ENCODE results near the gene OR2V2. TPM values are rescaled to one million over a fixed set of nuclear protein-coding genes. Genes with fewer than 3 reads are reported as not detected.

Gene OR2V2
- total RNA-seq, 3 donors from 2014 or later, result not detected

DNA sequence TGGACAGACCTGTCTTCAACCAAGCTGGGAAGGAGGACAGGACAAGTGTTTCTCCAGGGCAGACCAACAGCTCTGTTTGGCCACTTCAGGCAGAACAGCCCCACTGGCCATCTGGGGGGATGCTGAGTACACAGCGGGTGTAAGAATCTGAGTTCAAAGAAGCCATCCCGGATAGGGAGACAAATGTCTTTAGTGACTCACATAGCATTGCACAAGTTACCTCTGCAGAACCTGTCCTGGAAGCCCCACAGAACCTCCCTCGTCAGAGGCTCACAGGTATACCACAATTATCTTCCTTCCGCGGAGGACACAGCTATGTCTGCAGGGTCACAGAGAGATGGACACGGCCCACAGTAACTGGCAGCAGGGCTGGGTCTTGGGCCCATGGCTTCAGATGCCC, 2.0 kb downstream of the OR2V2 start:
- Histone ChIP-seq H3K4me3 (no peak overlapping the region), H3K36me3 (no peaks in the 10 kb centered on the region), H3K4me1 (no peaks in the 10 kb centered on the region), H3K27me3 (peaks cover 0 to 18% of the 10 kb centered on the region in 2 donors), H3K9me3 (peaks cover 0 to 5% of the 10 kb centered on the region in 2 donors), H3K27ac (peak overlapping the region in 1 of 2 donors; percentile 12)
- TF ChIP-seq POLR2AphosphoS5 (IDR thresholded peaks at IDR 0.05), result no peak
- TF ChIP-seq, protein P1, sequence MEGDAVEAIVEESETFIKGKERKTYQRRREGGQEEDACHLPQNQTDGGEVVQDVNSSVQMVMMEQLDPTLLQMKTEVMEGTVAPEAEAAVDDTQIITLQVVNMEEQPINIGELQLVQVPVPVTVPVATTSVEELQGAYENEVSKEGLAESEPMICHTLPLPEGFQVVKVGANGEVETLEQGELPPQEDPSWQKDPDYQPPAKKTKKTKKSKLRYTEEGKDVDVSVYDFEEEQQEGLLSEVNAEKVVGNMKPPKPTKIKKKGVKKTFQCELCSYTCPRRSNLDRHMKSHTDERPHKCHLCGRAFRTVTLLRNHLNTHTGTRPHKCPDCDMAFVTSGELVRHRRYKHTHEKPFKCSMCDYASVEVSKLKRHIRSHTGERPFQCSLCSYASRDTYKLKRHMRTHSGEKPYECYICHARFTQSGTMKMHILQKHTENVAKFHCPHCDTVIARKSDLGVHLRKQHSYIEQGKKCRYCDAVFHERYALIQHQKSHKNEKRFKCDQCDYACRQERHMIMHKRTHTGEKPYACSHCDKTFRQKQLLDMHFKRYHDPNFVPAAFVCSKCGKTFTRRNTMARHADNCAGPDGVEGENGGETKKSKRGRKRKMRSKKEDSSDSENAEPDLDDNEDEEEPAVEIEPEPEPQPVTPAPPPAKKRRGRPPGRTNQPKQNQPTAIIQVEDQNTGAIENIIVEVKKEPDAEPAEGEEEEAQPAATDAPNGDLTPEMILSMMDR (IDR thresholded peaks at IDR 0.05), result no peak
- TF ChIP-seq POLR2A (IDR thresholded peaks at IDR 0.05), result no peak
- no peak for DNase-seq (ENCODE audit: low spot score in 2 of 2)
- intact Hi-C loops (cut with DNase I; ENCODE audit: low total_unique reads), result no loop called here

DNA sequence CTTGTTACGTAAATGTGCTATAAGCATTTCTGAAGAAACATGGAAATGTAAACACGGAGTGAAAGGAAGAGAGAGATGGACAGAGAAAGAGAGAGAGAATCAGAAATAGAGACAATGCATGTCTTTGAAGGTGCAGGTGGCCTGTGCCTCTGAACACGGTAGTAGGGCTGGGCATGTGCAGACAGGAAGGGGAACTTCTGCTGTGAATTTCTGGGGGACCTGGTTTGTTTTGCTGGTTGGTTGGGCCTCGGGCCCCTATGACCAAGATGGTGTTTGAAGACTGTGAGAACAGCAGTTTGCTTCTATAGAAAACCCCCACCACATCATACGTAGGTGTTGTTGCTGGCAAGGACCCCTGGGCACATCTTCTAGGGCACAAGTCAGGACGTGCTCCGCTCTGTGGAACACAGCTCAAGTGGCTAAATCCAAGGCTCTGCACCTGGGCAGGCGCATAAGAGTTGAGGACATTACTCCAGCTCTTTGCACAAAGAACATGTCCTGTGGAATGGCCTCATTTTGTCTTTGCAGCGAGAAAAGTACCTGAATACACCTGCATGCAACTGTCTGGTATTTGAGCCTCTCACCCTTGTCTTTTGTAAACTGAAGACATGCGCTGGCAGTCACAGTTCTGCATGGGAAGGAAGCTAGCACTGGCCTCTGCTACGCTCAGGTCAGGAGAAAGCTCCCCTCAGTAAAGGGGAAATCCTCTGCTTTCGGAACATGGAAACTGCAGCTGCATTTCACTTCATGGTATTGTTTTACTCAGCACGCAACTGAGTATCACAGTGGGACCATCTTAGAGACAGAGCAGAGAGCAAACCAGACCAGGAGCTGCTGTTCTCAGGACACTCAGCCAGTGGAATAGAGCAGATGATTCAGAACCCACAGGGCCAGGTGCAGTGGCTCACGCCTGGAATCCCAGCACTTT, 2.7 kb downstream of the OR2V2 start:
- no peak for DNase-seq (ENCODE audit: low spot score in 2 of 2)
- intact Hi-C loops (cut with DNase I; ENCODE audit: low total_unique reads), result no loop called here

DNA sequence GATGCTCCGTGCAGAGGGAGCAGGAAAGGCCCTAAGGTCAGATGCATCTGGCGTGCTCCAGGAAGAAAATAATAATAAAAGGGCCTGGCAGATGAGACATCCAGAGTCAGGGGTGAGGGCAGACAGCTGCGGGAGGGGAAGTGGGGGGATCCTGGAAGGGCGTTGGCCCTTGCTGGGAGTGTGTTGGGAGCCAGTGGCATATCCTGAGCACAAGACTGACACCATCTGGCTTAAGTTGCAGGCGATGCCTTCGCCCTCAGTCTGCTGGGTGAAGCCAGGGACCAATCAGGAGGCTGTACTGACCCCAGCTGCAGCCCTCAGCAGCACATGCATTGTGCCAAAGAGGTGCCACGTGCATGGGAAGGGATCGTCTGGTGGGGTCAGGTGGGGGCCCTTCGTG, 3.8 kb downstream of the OR2V2 start:
- peaks cover 0 to 18% of the 10 kb centered on the region in 2 donors for H3K27me3 ChIP-seq
- DNase-seq (ENCODE audit: low spot score in 2 of 2), result no peak
- no peaks in the 10 kb centered on the region for H3K9me3 ChIP-seq
- no peak overlapping the region for H3K4me3 ChIP-seq
- TF ChIP-seq POLR2AphosphoS5 (IDR thresholded peaks at IDR 0.05), result no peak
- TF ChIP-seq POLR2A (IDR thresholded peaks at IDR 0.05), result no peak
- TF ChIP-seq, protein P1 (IDR thresholded peaks at IDR 0.05), result no peak
- no peaks in the 10 kb centered on the region for H3K36me3 ChIP-seq
- no peaks in the 10 kb centered on the region for H3K4me1 ChIP-seq
- no peak overlapping the region for H3K27ac ChIP-seq
- intact Hi-C loops (cut with DNase I; ENCODE audit: low total_unique reads), result no loop called here

More for the DNA sequence above, 2.7 kb downstream of the OR2V2 start:
- H3K27ac ChIP-seq, result peak overlapping the region in 1 of 2 donors; percentile 12
- H3K36me3 ChIP-seq, result no peaks in the 10 kb centered on the region
- H3K4me3 ChIP-seq, result no peak overlapping the region
- peaks cover 0 to 5% of the 10 kb centered on the region in 2 donors for H3K9me3 ChIP-seq
- TF ChIP-seq, protein P1 (IDR thresholded peaks at IDR 0.05), result no peak
- TF ChIP-seq POLR2A (IDR thresholded peaks at IDR 0.05) (no peak), POLR2AphosphoS5 (IDR thresholded peaks at IDR 0.05) (no peak)
- H3K27me3 ChIP-seq, result peaks cover 0 to 18% of the 10 kb centered on the region in 2 donors
- H3K4me1 ChIP-seq, result no peaks in the 10 kb centered on the region

DNA sequence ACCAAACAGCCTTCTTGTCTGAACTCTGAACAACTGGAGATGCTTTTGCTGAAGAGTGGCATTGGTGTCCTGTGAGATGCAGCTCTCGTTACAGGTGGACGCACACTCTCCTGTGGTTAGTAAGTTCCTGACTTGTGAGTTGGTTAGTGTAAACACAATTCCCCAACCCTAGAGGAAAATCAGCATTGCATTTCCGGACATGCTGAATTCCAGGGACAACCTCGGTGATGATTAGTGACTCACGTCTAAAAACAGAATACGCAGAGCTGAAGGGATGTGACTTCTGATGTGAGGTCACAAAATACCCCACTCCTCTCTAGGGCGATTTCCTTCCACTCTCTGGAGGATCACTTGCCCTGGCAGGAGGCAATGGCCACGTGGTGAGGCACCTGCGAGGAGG, 5.0 kb downstream of the OR2V2 start:
- peaks cover 0 to 18% of the 10 kb centered on the region in 2 donors for H3K27me3 ChIP-seq
- no peak for DNase-seq (ENCODE audit: low spot score in 2 of 2)
- H3K4me1 ChIP-seq, result no peaks in the 10 kb centered on the region
- H3K4me3 ChIP-seq, result no peak overlapping the region
- no peak for TF ChIP-seq POLR2A (IDR thresholded peaks at IDR 0.05)
- TF ChIP-seq, protein P1 (IDR thresholded peaks at IDR 0.05), result no peak
- no peak for TF ChIP-seq POLR2AphosphoS5 (IDR thresholded peaks at IDR 0.05)
- H3K9me3 ChIP-seq, result no peaks in the 10 kb centered on the region
- intact Hi-C loops (cut with DNase I; ENCODE audit: low total_unique reads), result no loop called here
- H3K27ac ChIP-seq, result no peak overlapping the region
- H3K36me3 ChIP-seq, result no peaks in the 10 kb centered on the region

DNA sequence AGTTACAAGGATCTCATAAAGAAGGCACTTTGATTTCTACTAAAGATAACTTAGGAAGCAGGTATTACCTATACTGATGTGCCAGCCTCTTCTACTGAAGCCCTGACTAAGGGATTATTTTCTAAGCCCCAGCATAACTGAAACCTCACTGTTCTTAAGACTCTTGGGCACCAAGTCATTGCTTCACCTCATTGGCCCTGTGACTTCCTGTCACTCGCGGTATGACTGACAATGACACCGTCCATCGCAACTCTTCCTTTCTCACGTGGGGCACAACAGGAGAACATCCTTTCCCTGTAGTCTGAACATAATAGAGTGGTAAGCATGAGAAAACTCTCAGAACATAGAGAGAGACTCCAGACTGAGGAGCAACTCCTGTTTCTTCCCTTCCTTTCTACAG, 6.4 kb downstream of the OR2V2 start:
- H3K4me3 ChIP-seq, result no peak overlapping the region
- intact Hi-C loops (cut with DNase I; ENCODE audit: low total_unique reads), result no loop called here
- no peak overlapping the region for H3K27ac ChIP-seq
- no peaks in the 10 kb centered on the region for H3K4me1 ChIP-seq
- no peak for TF ChIP-seq POLR2AphosphoS5 (IDR thresholded peaks at IDR 0.05)
- TF ChIP-seq, protein P1 (IDR thresholded peaks at IDR 0.05), result no peak
- TF ChIP-seq POLR2A (IDR thresholded peaks at IDR 0.05), result no peak
- no peaks in the 10 kb centered on the region for H3K9me3 ChIP-seq
- H3K36me3 ChIP-seq, result no peaks in the 10 kb centered on the region
- H3K27me3 ChIP-seq, result peaks cover 0 to 7% of the 10 kb centered on the region in 2 donors
- no peak for DNase-seq (ENCODE audit: low spot score in 2 of 2)

Data from breast epithelium (tissue), 4 donors.